ENCODE data around the gene ZNF318. TPM values are rescaled to one million over a fixed set of nuclear protein-coding genes. Genes with fewer than 3 reads are reported as not detected.

Gene ZNF318
- polyA plus RNA-seq, 1 of the 3 experiments (the other 2 are of a cell fraction), result 6.3 TPM

- Histone ChIP-seq H3K36me3 (replicated peaks in 1 of 2; ENCODE audit: control insufficient read depth in 1 of 2, insufficient read depth in 2 of 2, low read length in 1 of 2) (no peaks in the 10 kb centered on the region), H3K79me2 (ENCODE audit: insufficient read depth) (no peaks in the 10 kb centered on the region), H3K27ac (ENCODE audit: low read depth in 2 of 2, low read length in 1 of 2) (no peak overlapping the region), H3K9me3 (no peaks in the 10 kb centered on the region), H3K9ac (no peak overlapping the region), H3F3A (replicated peaks; ENCODE audit: insufficient read depth) (no peaks in the 10 kb centered on the region), H3K4me3 (ENCODE audit: low read depth in 2 of 2, low read length in 1 of 2) (no peak overlapping the region), H3K4me2 (no peak overlapping the region), H3K9me2 (no peaks in the 10 kb centered on the region), H3K27me3 (ENCODE audit: insufficient read depth) (peaks cover 6% of the 10 kb centered on the region; the same call in 1 of the 2 replicates), H2AFZ (ENCODE audit: low read depth) (no peak overlapping the region), H4K20me1 (ENCODE audit: insufficient read depth) (no peaks in the 10 kb centered on the region), H3K4me1 (ENCODE audit: control insufficient read depth in 1 of 2, insufficient read depth in 2 of 2, low read depth in 1 of 2, low read length in 1 of 2) (no peaks in the 10 kb centered on the region)
- TF ChIP-seq TEAD4 (IDR thresholded peaks at IDR 0.05; ENCODE audit: borderline replicate concordance, insufficient read depth) (no peak), FOXM1 (IDR thresholded peaks at IDR 0.05; ENCODE audit: low read depth) (no peak), PBX3 (IDR thresholded peaks at IDR 0.05) (no peak), TAF1 (IDR thresholded peaks at IDR 0.05; ENCODE audit: borderline replicate concordance, low read depth, low read length) (no peak), IRF3 (IDR thresholded peaks at IDR 0.05; ENCODE audit: low read depth, low read length) (no peak), RXRA (IDR thresholded peaks at IDR 0.05; ENCODE audit: borderline replicate concordance, low read depth) (no peak), RCOR1 (IDR thresholded peaks at IDR 0.05; ENCODE audit: low read length) (no peak), NRF1 (IDR thresholded peaks at IDR 0.05; ENCODE audit: low read depth, low read length) (no peak), MEF2A (IDR thresholded peaks at IDR 0.05; ENCODE audit: borderline replicate concordance, low read depth) (no peak), JUND (IDR thresholded peaks at IDR 0.05) (no peak), FOSL2 (IDR thresholded peaks at IDR 0.05; ENCODE audit: borderline replicate concordance, low read depth) (no peak), POLR2AphosphoS5 (IDR thresholded peaks at IDR 0.05; ENCODE audit: low read depth, low read length) (no peak), SMC3 (IDR thresholded peaks at IDR 0.05; ENCODE audit: low read depth, low read length) (no peak), RFX5 (IDR thresholded peaks at IDR 0.05; ENCODE audit: low read length) (no peak), SIN3A (IDR thresholded peaks at IDR 0.05; ENCODE audit: borderline replicate concordance, low read depth, low read length) (no peak), REST (IDR thresholded peaks at IDR 0.05; ENCODE audit: low read depth, low read length) (no peak), YY1 (IDR thresholded peaks at IDR 0.05; ENCODE audit: low read depth) (no peak)
- DNase-seq, result no peak
- CTCF ChIA-PET, result interaction anchor here (1.0 kb wide), 1 partner anchor 23 kb away, joined by 3 read pairs; no protein-coding TSS in a partner anchor
- WGBS (ENCODE audit: low lambda C conversion rate), result 76% methylated on average over 6 of the region's 6 CpGs
- POLR2A ChIA-PET, result no interaction called here
These were observed 77.1 kb downstream of the ZNF318 start for GRCh38 chr6:43292341-43292740.

Measured in SK-N-SH (cell line).